AG04449 (cell line): ENCODE results near the gene EVL.

Experiments used
- CTCF ChIA-PET: fragments of 350-600 bp; formaldehyde crosslinking; extraction: SDS; loops from one replicate; lab custom pipeline; 2021; ENCODE audit warnings: antibody characterized with exemption; lab: Yijun Ruan, JAX
- POLR2A ChIA-PET: fragments of 400-600, 350-600 bp; formaldehyde crosslinking; extraction: SDS; loops from one replicate; lab custom pipeline; 2020; ENCODE audit warnings: antibody characterized with exemption, inconsistent platforms; lab: Yijun Ruan, JAX
- DNase-seq: peaks from one replicate; pipeline ENCODE4 v3.0.0-alpha.2; 2010; ENCODE audit warnings: low read depth, low spot score
- H3K4me3 ChIP-seq: 2 replicates; pipeline ENCODE4 v1.5.1; 2011; ENCODE audit warnings: low read depth, mild to moderate bottlenecking, control low read depth, low read length
- TF ChIP-seq, protein P1 (sequence below): IDR thresholded peaks from one replicate; pipeline ENCODE4 v1.5.1; 2011; ENCODE audit warnings: mild to moderate bottlenecking, moderate library complexity, low read length, control low read depth, inconsistent platforms; ENCODE audit not compliant: insufficient read depth; ENCODE audit errors: missing control alignments

Gene EVL

DNA sequence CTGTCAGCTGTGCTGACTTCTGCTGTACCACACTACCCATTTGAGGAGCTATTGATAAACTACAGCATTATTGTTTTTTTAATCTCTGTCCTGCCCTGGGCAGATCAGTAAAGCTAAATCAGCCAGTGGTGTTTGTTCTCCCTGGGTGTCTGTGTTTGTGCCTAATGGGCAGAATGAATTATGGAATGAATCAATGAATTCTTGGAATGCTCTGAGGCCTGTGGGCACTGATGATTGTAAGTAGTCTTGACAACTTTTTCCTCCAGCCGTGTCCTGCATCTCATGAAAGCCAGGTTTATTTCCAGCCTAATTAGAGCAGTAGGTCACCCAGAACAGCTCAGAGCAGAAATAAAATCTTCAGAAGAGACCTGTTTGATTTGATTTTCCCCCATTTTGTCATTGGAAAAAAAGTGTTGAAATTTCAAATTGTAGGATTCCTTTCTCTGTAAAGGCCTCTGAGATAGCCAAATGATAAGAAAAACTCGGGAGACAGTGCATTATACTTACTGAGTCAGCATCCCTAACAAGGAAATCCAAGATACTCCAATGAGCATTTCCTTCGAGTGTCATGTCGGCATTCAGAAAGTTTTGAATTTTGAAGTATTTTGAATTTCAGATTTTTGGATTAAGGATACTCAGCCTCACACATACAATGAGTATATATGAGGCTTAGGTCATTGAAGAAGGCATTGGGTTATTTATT lies 19.4 kb upstream of the EVL start:
- POLR2A ChIA-PET, result interaction anchor here (1.1 kb wide), 1 partner anchor 74 kb away, joined by 3 read pairs; no protein-coding TSS in a partner anchor
- TF ChIP-seq, protein P1, sequence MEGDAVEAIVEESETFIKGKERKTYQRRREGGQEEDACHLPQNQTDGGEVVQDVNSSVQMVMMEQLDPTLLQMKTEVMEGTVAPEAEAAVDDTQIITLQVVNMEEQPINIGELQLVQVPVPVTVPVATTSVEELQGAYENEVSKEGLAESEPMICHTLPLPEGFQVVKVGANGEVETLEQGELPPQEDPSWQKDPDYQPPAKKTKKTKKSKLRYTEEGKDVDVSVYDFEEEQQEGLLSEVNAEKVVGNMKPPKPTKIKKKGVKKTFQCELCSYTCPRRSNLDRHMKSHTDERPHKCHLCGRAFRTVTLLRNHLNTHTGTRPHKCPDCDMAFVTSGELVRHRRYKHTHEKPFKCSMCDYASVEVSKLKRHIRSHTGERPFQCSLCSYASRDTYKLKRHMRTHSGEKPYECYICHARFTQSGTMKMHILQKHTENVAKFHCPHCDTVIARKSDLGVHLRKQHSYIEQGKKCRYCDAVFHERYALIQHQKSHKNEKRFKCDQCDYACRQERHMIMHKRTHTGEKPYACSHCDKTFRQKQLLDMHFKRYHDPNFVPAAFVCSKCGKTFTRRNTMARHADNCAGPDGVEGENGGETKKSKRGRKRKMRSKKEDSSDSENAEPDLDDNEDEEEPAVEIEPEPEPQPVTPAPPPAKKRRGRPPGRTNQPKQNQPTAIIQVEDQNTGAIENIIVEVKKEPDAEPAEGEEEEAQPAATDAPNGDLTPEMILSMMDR, result no peak

DNA sequence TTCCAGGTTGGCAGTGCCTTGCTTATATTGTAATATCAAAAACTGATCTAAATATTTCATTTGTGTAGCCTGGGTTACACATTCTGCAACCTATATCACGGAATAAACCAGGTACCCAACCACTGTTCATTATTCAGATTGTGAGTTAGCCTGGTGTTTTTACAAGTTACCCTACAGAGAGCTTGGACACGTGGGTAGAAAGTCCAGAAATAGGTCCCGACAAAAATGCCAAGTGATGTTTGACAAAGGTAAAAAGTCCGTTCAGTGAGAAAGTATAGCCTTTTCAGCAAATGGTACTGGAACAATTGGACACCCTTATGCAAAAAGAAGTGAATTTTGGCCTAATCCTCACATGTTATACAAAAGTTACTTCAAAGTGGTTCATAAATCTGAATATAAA lies 17.6 kb upstream of the EVL start:
- no peak for DNase-seq
- no peak overlapping the region for H3K4me3 ChIP-seq
- TF ChIP-seq, protein P1, result no peak
- POLR2A ChIA-PET, result no interaction called here
- CTCF ChIA-PET, result interaction anchor here (1.0 kb wide), 1 partner anchor 61 kb away, joined by 4 read pairs; no protein-coding TSS in a partner anchor

More for the DNA sequence above, 19.4 kb upstream of the EVL start:
- no peak overlapping the region for H3K4me3 ChIP-seq
- CTCF ChIA-PET, result interaction anchor here (2.1 kb wide), 1 partner anchor 10 kb away, joined by 5 read pairs; no protein-coding TSS in a partner anchor
- DNase-seq, result no peak

DNA sequence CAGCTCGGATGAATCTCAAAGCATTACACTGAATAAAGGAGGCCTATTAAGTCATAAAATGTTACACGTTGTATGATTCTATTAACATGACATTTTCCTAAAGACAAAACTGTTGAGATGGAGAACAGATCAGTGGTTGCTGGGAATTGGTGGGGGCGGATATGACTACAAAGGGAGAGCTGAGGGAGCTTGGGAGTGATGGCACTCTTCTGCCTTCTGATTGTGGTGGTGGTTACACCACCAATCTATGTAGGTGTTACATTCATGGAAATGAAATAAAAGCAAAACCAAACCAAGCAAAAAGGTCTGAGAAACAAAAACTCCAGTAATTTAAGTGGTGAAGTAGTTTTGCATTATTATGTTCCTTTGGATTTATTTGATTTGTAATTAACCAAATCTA lies 16.4 kb upstream of the EVL start:
- TF ChIP-seq, protein P1, result no peak
- DNase-seq, result no peak
- H3K4me3 ChIP-seq, result no peak overlapping the region
- ChIA-PET CTCF (interaction anchor here (1.1 to 3.7 kb wide), 5 partner anchors 13 to 67 kb away, joined by 4 to 20 read pairs (median 6); no protein-coding TSS in a partner anchor), POLR2A (no interaction called here)

DNA sequence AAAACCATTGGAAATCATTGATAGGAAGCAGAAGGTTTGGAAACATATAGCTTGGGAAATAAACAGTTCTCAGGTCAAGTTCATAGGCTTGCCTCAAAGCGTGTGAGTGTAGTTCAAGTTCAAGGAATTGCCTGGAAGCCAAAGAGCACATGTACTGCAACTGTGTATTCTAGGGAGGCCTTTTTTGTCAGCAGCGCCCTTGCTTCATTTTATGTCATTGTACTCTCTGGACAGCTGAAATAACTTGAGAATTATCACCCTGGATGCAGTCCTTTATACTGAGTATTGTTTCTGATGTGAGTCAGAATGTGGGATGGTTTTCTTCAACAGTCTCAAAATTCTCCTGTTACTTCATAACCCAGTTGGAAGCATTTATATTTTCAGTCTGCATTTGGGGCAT lies 16.0 kb upstream of the EVL start:
- TF ChIP-seq, protein P1, result no peak
- ChIA-PET POLR2A (no interaction called here), CTCF (interaction anchor here (1.1 to 3.7 kb wide), 5 partner anchors 12 to 67 kb away, joined by 4 to 20 read pairs (median 6); no protein-coding TSS in a partner anchor)
- no peak overlapping the region for H3K4me3 ChIP-seq
- DNase-seq, result no peak

DNA sequence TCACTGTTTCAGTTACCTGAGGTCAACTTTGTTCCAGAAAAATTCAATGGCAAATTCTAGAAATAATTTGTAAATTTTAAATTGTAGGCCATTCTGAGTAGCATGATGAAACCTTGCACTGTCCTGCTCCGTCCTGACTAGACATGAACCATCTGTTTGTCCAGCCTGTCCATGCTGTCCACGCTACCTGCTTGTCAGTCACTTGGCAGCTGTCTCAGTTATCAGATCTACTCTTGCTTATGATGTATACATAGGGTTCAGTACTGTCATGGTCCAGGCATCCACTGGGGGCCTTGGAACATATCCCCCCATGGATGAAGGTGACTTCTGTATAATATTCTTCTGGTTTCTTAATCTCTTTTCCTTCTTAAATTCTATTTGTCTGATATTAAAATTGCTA lies 14.1 kb upstream of the EVL start:
- ChIA-PET POLR2A (no interaction called here), CTCF (interaction anchor here (1.1 to 3.7 kb wide), 4 partner anchors 11 to 69 kb away, joined by 3 to 20 read pairs (median 6); no protein-coding TSS in a partner anchor)
- H3K4me3 ChIP-seq, result no peak overlapping the region
- no peak for DNase-seq
- TF ChIP-seq, protein P1, result no peak

DNA sequence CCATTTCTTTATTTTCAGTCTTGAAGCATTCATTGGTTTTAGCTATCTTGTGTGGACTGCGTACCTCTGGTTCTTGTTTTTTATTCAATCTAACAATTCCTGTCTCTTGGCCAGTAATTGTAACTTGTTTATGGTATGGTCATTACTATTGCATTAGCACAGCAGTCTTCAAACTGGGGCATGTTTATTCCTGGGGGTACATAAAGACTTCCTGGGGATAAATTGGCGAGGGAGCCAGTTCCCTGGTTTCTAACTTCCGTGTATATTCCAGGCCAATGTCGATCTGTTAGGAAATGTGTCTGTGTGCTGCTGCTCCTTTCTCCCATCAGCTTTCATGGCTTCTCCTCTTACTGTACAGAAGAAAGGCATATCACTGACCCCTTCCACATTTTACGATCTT lies 13.7 kb upstream of the EVL start:
- ChIA-PET POLR2A (no interaction called here), CTCF (interaction anchor here (1.2 to 3.7 kb wide), 3 partner anchors 16 to 70 kb away, joined by 4 to 20 read pairs (median 7); no protein-coding TSS in a partner anchor)
- DNase-seq, result no peak

More for the DNA sequence above, 13.7 kb upstream of the EVL start:
- TF ChIP-seq, protein P1, result no peak
- H3K4me3 ChIP-seq, result no peak overlapping the region
